ENCODE results near the gene PTPN14.
"Not testable (repeated sequence)": the region's sequence is repeated elsewhere in the genome, so short reads cannot be mapped to it uniquely, and the experiment has no call there.

PTPN14 gene

GRCh38 chr1:214509622-214510021 lies 41.8 kb downstream of the PTPN14 start:
- DNase-seq (ENCODE audit: low spot score), result not testable (repeated sequence)

GRCh38 chr1:214506972-214507431 lies 44.4 kb downstream of the PTPN14 start:
- DNase-seq (ENCODE audit: low spot score), result no peak

- no peak for DNase-seq (ENCODE audit: low spot score)
These were observed 46.3 kb downstream of the PTPN14 start for GRCh38 chr1:214505134-214505533.

- no peak for DNase-seq (ENCODE audit: low spot score)
These were observed 47.1 kb downstream of the PTPN14 start for GRCh38 chr1:214504330-214504729.

- no peak for DNase-seq (ENCODE audit: low spot score)
These were observed 47.8 kb downstream of the PTPN14 start for GRCh38 chr1:214503553-214503952.

GRCh38 chr1:214500340-214501055 lies 50.9 kb downstream of the PTPN14 start:
- peak; percentile 51 for DNase-seq (ENCODE audit: low spot score)

- no peak for DNase-seq (ENCODE audit: low spot score)
These were observed 51.7 kb downstream of the PTPN14 start for GRCh38 chr1:214499732-214500131.

- no peak for DNase-seq (ENCODE audit: low spot score)
These were observed 53.4 kb downstream of the PTPN14 start for GRCh38 chr1:214498021-214498420.

- no peak for DNase-seq (ENCODE audit: low spot score)
These were observed 55.3 kb downstream of the PTPN14 start for GRCh38 chr1:214496126-214496525.

GRCh38 chr1:214494706-214495105 lies 56.7 kb downstream of the PTPN14 start:
- no peak for DNase-seq (ENCODE audit: low spot score)

GRCh38 chr1:214494179-214494578 lies 57.2 kb downstream of the PTPN14 start:
- DNase-seq (ENCODE audit: low spot score), result not testable (repeated sequence)

- DNase-seq (ENCODE audit: low spot score), result peak; percentile 52
These were observed 58.1 kb downstream of the PTPN14 start for GRCh38 chr1:214493126-214493796.

GRCh38 chr1:214492401-214493075 lies 58.9 kb downstream of the PTPN14 start:
- DNase-seq (ENCODE audit: low spot score), result peak; percentile 68

GRCh38 chr1:214491468-214492146 lies 59.8 kb downstream of the PTPN14 start:
- DNase-seq (ENCODE audit: low spot score), result no peak

- DNase-seq (ENCODE audit: low spot score), result no peak
These were observed 66.3 kb downstream of the PTPN14 start for GRCh38 chr1:214485151-214485550.

- DNase-seq (ENCODE audit: low spot score), result not testable (repeated sequence)
These were observed 68.2 kb downstream of the PTPN14 start for GRCh38 chr1:214483180-214483579.

GRCh38 chr1:214481983-214482634 lies 69.3 kb downstream of the PTPN14 start:
- not testable (repeated sequence) for DNase-seq (ENCODE audit: low spot score)

- peak; percentile 89 for DNase-seq (ENCODE audit: low spot score)
These were observed 74.2 kb downstream of the PTPN14 start for GRCh38 chr1:214476986-214477870.

- DNase-seq (ENCODE audit: low spot score), result no peak
These were observed 75.0 kb downstream of the PTPN14 start for GRCh38 chr1:214476229-214476985.

- DNase-seq (ENCODE audit: low spot score), result no peak
These were observed 75.7 kb downstream of the PTPN14 start for GRCh38 chr1:214475746-214476145.
